Parathyroid adenoma (tissue), 2 donors: ENCODE measurements around the gene PALLD.

Experiments
- H2AFZ ChIP-seq: fragments of 300-600 bp; sonication (generic); one replicate; pipeline ENCODE4 v1.7.0; 2017; ENCODE audit warnings: antibody characterized with exemption, mild to moderate bottlenecking
- H3K27ac ChIP-seq: fragments of 300-600 bp; sonication (generic); one replicate; pipeline ENCODE4 v1.7.0; 2017
- H3K27me3 ChIP-seq: fragments of 300-600 bp; sonication (generic); one replicate; pipeline ENCODE4 v1.7.0; 2017; ENCODE audit warnings: low read length; ENCODE audit not compliant: control insufficient read depth, insufficient read depth
- H3K36me3 ChIP-seq: fragments of 300-600 bp; sonication (generic); one replicate; pipeline ENCODE4 v1.7.0; 2017; ENCODE audit warnings: low read length; ENCODE audit not compliant: control insufficient read depth, insufficient read depth
- H3K4me1 ChIP-seq: fragments of 300-600 bp; sonication (generic); one replicate; pipeline ENCODE4 v1.7.0; 2017; ENCODE audit warnings: control low read depth
- H3K4me2 ChIP-seq: fragments of 300-600 bp; sonication (generic); one replicate; pipeline ENCODE4 v1.7.0; 2017; ENCODE audit warnings: low read length
- H3K4me3 ChIP-seq: fragments of 300-600 bp; sonication (generic); one replicate; pipeline ENCODE4 v1.7.0; 2017; ENCODE audit warnings: low read depth, low read length
- H3K79me2 ChIP-seq: fragments of 300-600 bp; sonication (generic); one replicate; pipeline ENCODE4 v1.7.0; 2017; ENCODE audit warnings: control low read depth
- H3K9ac ChIP-seq: fragments of 300-600 bp; sonication (generic); one replicate; pipeline ENCODE4 v1.7.0; 2017; ENCODE audit warnings: mild to moderate bottlenecking
- H3K9me3 ChIP-seq: fragments of 300-600 bp; sonication (generic); one replicate; pipeline ENCODE4 v1.7.0; 2017; ENCODE audit warnings: low read length; ENCODE audit not compliant: control insufficient read depth
- CTCF ChIP-seq: fragments of 300-600 bp; sonication (generic); IDR thresholded peaks from one replicate; pipeline ENCODE4 v1.7.0; 2017; ENCODE audit warnings: antibody characterized with exemption, mild to moderate bottlenecking
- donor health status: primary hyperparathyroidism.

The PALLD gene

DNA sequence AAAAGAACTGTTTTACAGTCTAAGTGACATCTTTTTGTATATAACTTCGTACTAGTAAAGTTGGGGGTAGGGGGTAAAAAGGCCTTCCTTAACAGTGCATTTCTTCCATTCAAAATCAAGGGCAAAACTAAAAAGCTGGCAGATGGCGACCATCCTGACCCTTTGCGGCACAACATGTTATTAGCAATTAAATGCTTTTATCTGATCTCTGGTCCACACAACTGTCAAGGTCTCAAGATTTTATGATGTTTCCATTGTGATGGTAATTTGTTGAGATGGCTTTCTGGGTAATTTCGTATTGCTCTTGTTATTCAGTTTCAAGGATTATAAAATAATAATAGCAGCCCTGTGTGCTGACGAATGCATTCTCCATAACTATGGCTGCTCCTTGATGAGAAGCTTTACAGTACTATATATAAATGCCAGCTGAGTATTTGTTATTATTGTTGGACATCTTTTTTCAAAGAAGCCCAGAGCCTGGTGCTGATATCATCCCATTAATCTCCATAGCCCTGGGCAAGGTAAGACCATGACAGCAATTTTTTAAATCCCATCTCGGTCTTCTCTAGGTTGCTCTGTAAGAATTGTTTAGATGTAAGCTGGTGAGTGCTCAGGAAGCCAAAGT, 423.7 kb downstream of the PALLD start:
- no peak overlapping the region for H3K9ac ChIP-seq
- H3K4me3 ChIP-seq, result no peak overlapping the region
- no peaks in the 10 kb centered on the region for H3K27me3 ChIP-seq
- no peak for TF ChIP-seq CTCF
- no peaks in the 10 kb centered on the region for H3K9me3 ChIP-seq
- no peaks in the 10 kb centered on the region for H3K36me3 ChIP-seq
- H2AFZ ChIP-seq, result no peak overlapping the region
- H3K4me2 ChIP-seq, result no peak overlapping the region
- H3K4me1 ChIP-seq, result peaks cover 2% of the 10 kb centered on the region
- H3K79me2 ChIP-seq, result no peaks in the 10 kb centered on the region
- H3K27ac ChIP-seq, result peak overlapping the region; percentile 60

DNA sequence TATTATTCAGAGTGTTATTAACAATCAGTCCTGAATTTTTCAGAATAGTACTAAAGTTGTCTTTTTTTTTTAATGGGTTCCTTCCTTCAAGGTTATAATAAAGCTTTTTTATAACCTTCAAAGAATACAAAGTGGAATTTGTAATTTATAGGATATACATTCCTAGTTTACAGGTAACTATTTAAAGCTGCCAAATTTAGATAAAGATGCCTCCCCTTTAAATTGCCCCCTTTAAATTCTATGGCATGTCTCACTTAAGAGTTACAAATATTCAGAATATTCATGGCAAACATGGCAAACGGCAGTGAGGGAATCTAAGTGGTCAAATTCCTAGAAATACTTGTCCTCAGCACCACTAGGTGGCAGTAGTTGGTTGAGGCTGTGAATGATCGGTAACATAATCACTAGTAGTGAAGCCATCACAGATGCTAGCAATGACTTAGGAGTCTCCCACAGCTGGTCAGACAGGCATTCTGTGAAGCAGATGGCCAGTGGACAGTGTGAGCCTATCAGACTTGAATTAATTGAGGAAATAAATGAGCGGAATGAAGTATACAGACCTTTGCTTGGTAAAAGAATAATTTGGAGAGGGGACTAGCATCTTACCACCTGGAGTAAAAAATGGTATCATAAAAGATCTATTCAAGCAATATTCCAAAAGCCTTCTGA, 426.8 kb downstream of the PALLD start:
- Histone ChIP-seq H3K36me3 (no peaks in the 10 kb centered on the region), H3K27ac (no peak overlapping the region), H3K9ac (no peak overlapping the region), H3K4me3 (no peak overlapping the region), H3K79me2 (no peaks in the 10 kb centered on the region), H3K9me3 (no peaks in the 10 kb centered on the region), H2AFZ (no peak overlapping the region), H3K4me2 (no peak overlapping the region), H3K27me3 (no peaks in the 10 kb centered on the region), H3K4me1 (peaks cover 2% of the 10 kb centered on the region)
- peak; percentile 71 for TF ChIP-seq CTCF

DNA sequence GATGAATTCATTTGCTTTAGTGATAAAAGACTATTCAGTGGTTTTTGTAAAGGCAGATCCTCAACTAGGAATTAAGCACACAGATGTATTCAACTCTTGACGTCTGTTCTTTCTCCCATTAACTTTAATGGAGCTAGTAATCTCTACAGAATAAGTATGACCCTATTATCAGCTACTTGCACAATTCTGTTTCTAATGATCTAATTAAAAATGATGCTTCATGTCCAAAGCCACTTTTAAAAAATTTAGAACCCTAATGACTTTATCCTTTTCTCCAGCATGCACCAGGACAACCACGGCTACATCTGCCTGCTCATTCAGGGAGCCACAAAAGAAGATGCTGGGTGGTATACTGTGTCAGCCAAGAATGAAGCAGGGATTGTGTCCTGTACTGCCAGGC, 427.8 kb downstream of the PALLD start:
- Histone ChIP-seq H2AFZ (no peak overlapping the region), H3K79me2 (no peaks in the 10 kb centered on the region), H3K4me2 (no peak overlapping the region), H3K27ac (no peak overlapping the region), H3K9me3 (no peaks in the 10 kb centered on the region), H3K4me3 (no peak overlapping the region), H3K36me3 (no peaks in the 10 kb centered on the region), H3K9ac (no peak overlapping the region), H3K27me3 (no peaks in the 10 kb centered on the region), H3K4me1 (peaks cover 2% of the 10 kb centered on the region)
- no peak for TF ChIP-seq CTCF

DNA sequence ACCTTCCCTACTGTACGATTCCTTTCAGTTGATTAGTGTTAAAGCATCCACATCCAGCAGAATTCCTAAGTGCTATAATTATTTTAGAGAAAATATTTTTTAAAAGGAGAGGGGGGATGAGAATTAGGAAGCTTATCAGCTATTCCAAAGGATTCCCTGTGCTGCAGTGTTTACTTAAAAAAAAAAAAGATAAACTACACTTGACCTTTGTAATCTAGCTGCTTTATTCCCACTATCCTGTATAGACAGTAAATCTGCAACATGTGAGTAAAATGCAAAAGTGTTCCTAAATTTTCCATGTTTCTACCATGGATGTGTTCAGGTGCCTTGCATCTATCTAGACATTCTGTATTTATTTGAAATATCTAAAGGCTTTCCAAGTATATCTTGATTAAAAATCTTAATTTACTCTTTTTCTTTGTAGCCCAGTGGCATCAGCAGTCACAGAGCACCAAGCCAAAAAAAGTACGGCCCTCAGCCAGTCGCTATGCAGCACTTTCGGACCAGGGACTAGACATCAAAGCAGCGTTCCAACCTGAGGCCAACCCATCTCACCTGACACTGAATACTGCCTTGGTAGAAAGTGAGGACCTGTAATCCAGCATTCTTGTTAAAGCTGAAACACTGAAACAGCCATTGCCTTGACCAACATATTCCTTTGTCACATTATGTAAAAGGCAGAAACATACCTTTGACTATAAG, 429.1 kb downstream of the PALLD start:
- no peak for TF ChIP-seq CTCF
- H3K4me2 ChIP-seq, result no peak overlapping the region
- H2AFZ ChIP-seq, result no peak overlapping the region
- H3K4me3 ChIP-seq, result no peak overlapping the region
- no peaks in the 10 kb centered on the region for H3K36me3 ChIP-seq
- H3K9ac ChIP-seq, result no peak overlapping the region
- H3K4me1 ChIP-seq, result no peaks in the 10 kb centered on the region
- no peaks in the 10 kb centered on the region for H3K27me3 ChIP-seq
- H3K27ac ChIP-seq, result no peak overlapping the region
- no peaks in the 10 kb centered on the region for H3K9me3 ChIP-seq
- H3K79me2 ChIP-seq, result no peaks in the 10 kb centered on the region
